OCI-LY1 (cell line): ENCODE results near the gene CD302.

Experiments used
- H2AFZ ChIP-seq: fragments of 200-600 bp; sonication (generic), shearing (Covaris generic); 2 replicates; pipeline ENCODE4 v1.6.0; 2014; ENCODE audit warnings: antibody characterized with exemption, mild to moderate bottlenecking, low read length
- H3F3A ChIP-seq: fragments of 200-600 bp; sonication (generic), shearing (Covaris generic); 2 replicates; pipeline ENCODE4 v1.6.0; 2014; ENCODE audit warnings: mild to moderate bottlenecking, antibody characterized with exemption, low read length, moderate library complexity; ENCODE audit not compliant: insufficient read depth
- H3K27ac ChIP-seq: fragments of 200-600 bp; sonication (generic); 2 replicates; pipeline ENCODE4 v1.5.1; 2014; ENCODE audit warnings: low read length, mixed run types, mild to moderate bottlenecking, low read depth; ENCODE audit not compliant: poor library complexity, severe bottlenecking
- H3K27me3 ChIP-seq: fragments of 200-600 bp; sonication (generic); 2 replicates; pipeline ENCODE4 v1.6.0; 2014; ENCODE audit warnings: antibody characterized with exemption, mild to moderate bottlenecking, low read length, moderate library complexity; ENCODE audit not compliant: insufficient read depth
- H3K36me3 ChIP-seq: fragments of 200-600 bp; sonication (generic); 2 replicates; pipeline ENCODE4 v1.6.1; 2014; ENCODE audit warnings: mild to moderate bottlenecking, antibody characterized with exemption, low read length, moderate library complexity, mixed read lengths; ENCODE audit not compliant: insufficient read depth
- H3K4me1 ChIP-seq: fragments of 200-600 bp; sonication (generic); 2 replicates; pipeline ENCODE4 v1.5.1; 2014; ENCODE audit warnings: mild to moderate bottlenecking, low read length, moderate library complexity; ENCODE audit not compliant: insufficient read depth, severe bottlenecking
- H3K4me2 ChIP-seq: fragments of 200-600 bp; sonication (generic), shearing (Covaris generic); 2 replicates; pipeline ENCODE4 v1.6.1; 2014; ENCODE audit warnings: low read length
- H3K4me3 ChIP-seq: fragments of 200-600 bp; sonication (generic); 2 replicates; pipeline ENCODE4 v1.5.1; 2014; ENCODE audit warnings: low read length, low read depth, mild to moderate bottlenecking, mixed read lengths; ENCODE audit not compliant: poor library complexity, severe bottlenecking
- H3K79me2 ChIP-seq: fragments of 200-600 bp; shearing (Covaris generic); 2 replicates; pipeline ENCODE4 v1.6.1; 2016; ENCODE audit warnings: mixed run types, low read length, mixed read lengths; ENCODE audit not compliant: insufficient read depth
- H3K9ac ChIP-seq: fragments of 200-600 bp; sonication (generic), shearing (Covaris generic); 2 replicates; pipeline ENCODE4 v1.6.1; 2014; ENCODE audit warnings: mild to moderate bottlenecking, low read length, mixed read lengths
- H3K9me2 ChIP-seq: fragments of 200-600 bp; sonication (generic), shearing (Covaris generic); 2 replicates; pipeline ENCODE4 v1.6.1; 2014; ENCODE audit warnings: low read depth, mild to moderate bottlenecking, low read length, mixed read lengths
- H3K9me3 ChIP-seq: fragments of 200-600 bp; shearing (Covaris generic); 2 replicates; pipeline ENCODE4 v1.6.1; 2014; ENCODE audit warnings: low read length, mixed read lengths
- H4K20me1 ChIP-seq: fragments of 200-600 bp; sonication (generic), shearing (Covaris generic); 2 replicates; pipeline ENCODE4 v1.6.0; 2016; ENCODE audit warnings: mild to moderate bottlenecking, low read length; ENCODE audit not compliant: insufficient read depth
- EZH2 ChIP-seq: fragments of 200-600 bp; sonication (generic), shearing (Covaris generic); IDR thresholded peaks from 2 replicates; pipeline ENCODE4 v1.8.0; 2017; ENCODE audit warnings: borderline replicate concordance, mixed run types, mild to moderate bottlenecking, antibody characterized with exemption, low read length, moderate library complexity, mixed read lengths
- TF ChIP-seq, protein P1 (sequence below): fragments of 200-600 bp; sonication (generic), shearing (Covaris generic); IDR thresholded peaks from 2 replicates; pipeline ENCODE4 v1.5.1; 2017; ENCODE audit warnings: mild to moderate bottlenecking, antibody characterized with exemption, low read length, moderate library complexity, mixed read lengths

CD302 gene

DNA sequence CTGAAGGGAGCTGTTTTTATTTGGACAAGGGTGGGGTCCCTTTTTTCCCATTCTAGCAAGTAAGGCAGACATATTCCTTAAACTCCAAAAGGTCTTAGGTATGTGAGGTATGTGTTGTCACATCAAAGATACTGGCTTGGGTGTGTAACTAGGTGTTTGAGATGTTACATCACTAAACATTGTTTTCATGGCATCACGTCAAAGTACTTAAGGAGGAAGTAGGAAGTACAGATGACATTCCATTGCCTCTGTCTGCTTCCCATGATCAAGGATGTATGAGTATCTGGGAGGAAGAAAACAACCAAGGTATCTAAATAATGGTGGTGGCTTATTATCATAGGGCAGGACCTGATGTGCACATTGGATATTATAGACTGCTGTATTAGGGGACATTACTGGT, 39.3 kb downstream of the CD302 start:
- H3K79me2 ChIP-seq = peaks cover 3% of the 10 kb centered on the region; the same call in 1 of the 2 replicates
- H3K4me3 ChIP-seq = no peak overlapping the region
- no peak overlapping the region for H2AFZ ChIP-seq
- H3K27ac ChIP-seq = no peak overlapping the region
- TF ChIP-seq EZH2 = no peak
- TF ChIP-seq, protein P1, sequence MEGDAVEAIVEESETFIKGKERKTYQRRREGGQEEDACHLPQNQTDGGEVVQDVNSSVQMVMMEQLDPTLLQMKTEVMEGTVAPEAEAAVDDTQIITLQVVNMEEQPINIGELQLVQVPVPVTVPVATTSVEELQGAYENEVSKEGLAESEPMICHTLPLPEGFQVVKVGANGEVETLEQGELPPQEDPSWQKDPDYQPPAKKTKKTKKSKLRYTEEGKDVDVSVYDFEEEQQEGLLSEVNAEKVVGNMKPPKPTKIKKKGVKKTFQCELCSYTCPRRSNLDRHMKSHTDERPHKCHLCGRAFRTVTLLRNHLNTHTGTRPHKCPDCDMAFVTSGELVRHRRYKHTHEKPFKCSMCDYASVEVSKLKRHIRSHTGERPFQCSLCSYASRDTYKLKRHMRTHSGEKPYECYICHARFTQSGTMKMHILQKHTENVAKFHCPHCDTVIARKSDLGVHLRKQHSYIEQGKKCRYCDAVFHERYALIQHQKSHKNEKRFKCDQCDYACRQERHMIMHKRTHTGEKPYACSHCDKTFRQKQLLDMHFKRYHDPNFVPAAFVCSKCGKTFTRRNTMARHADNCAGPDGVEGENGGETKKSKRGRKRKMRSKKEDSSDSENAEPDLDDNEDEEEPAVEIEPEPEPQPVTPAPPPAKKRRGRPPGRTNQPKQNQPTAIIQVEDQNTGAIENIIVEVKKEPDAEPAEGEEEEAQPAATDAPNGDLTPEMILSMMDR = no peak
- no peak overlapping the region for H3K9ac ChIP-seq
- H3K36me3 ChIP-seq = peaks cover 94% of the 10 kb centered on the region
- no peaks in the 10 kb centered on the region for H3F3A ChIP-seq
- H3K27me3 ChIP-seq = no peaks in the 10 kb centered on the region
- H3K4me1 ChIP-seq = no peaks in the 10 kb centered on the region
- no peaks in the 10 kb centered on the region for H3K9me3 ChIP-seq
- no peak overlapping the region for H3K4me2 ChIP-seq
- H4K20me1 ChIP-seq = no peaks in the 10 kb centered on the region
- H3K9me2 ChIP-seq = no peaks in the 10 kb centered on the region

- H3K4me1 ChIP-seq = no peaks in the 10 kb centered on the region
- H3K27me3 ChIP-seq = no peaks in the 10 kb centered on the region
- no peaks in the 10 kb centered on the region for H4K20me1 ChIP-seq
- no peak overlapping the region for H3K4me3 ChIP-seq
- no peaks in the 10 kb centered on the region for H3K9me3 ChIP-seq
- H3K9ac ChIP-seq = no peak overlapping the region
- H3K79me2 ChIP-seq = peaks cover 3% of the 10 kb centered on the region; the same call in 1 of the 2 replicates
- H3K36me3 ChIP-seq = peaks cover 92% of the 10 kb centered on the region
- H3K9me2 ChIP-seq = no peaks in the 10 kb centered on the region
- no peak overlapping the region for H3K27ac ChIP-seq
- H3K4me2 ChIP-seq = no peak overlapping the region
- H3F3A ChIP-seq = no peaks in the 10 kb centered on the region
- H2AFZ ChIP-seq = no peak overlapping the region
- TF ChIP-seq, protein P1 = no peak
Observed at GRCh38 chr2:159758239-159758638, 39.8 kb downstream of the CD302 start.

- peaks cover 8% of the 10 kb centered on the region; the same call in 1 of the 2 replicates for H3K79me2 ChIP-seq
- TF ChIP-seq EZH2 = no peak
- TF ChIP-seq, protein P1 = peak; percentile 60
- H3K4me2 ChIP-seq = no peak overlapping the region
Observed at GRCh38 chr2:159755788-159756187, 42.2 kb downstream of the CD302 start.

More at GRCh38 chr2:159755788-159756187, 42.2 kb downstream of the CD302 start:
- no peak overlapping the region for H3K4me3 ChIP-seq
- H4K20me1 ChIP-seq = no peaks in the 10 kb centered on the region
- H3K4me1 ChIP-seq = no peaks in the 10 kb centered on the region
- H3K27me3 ChIP-seq = no peaks in the 10 kb centered on the region
- H2AFZ ChIP-seq = no peak overlapping the region
- peaks cover 97% of the 10 kb centered on the region for H3K36me3 ChIP-seq
- H3K27ac ChIP-seq = no peak overlapping the region
- no peak overlapping the region for H3K9ac ChIP-seq
- H3K9me3 ChIP-seq = no peaks in the 10 kb centered on the region
- no peaks in the 10 kb centered on the region for H3F3A ChIP-seq
- no peaks in the 10 kb centered on the region for H3K9me2 ChIP-seq
